Measurements from ENCODE around the gene KCNQ2.
"Not testable (repeated sequence)": the region's sequence is repeated elsewhere in the genome, so short reads cannot be mapped to it uniquely, and the experiment has no call there.

Gene KCNQ2

GRCh38 chr20:63490416-63490815 is 18.0 kb upstream of the KCNQ2 start:
- no peak for DNase-seq (ENCODE audit: low read depth, low spot score)

- no peak for DNase-seq (ENCODE audit: low read depth, low spot score)
Observed at GRCh38 chr20:63488315-63489251, 16.1 kb upstream of the KCNQ2 start.

DNA sequence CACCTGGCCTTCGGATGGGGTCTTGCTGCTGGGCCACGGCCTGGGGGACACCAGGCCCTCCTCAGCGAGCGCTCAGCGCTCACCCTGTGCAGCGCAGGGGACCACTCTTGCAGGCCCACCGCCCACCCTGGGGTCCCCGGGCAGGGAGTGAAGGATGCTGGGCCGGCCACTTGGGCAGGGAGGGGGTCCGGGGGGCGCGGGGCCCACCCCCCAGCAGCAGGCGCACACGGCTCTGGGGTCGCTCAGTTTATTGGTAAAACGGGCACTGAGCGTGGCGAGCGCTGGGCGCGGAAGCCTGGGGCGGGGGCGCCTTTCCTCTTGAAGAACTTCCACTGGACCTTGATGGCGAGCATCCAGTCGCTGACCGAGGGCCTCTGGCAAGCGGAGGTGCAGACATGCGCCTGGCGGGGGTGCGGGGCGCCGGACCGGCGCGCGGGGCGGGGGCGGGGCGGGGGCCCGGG is 15.4 kb upstream of the KCNQ2 start:
- no peak for DNase-seq (ENCODE audit: low read depth, low spot score)

DNA sequence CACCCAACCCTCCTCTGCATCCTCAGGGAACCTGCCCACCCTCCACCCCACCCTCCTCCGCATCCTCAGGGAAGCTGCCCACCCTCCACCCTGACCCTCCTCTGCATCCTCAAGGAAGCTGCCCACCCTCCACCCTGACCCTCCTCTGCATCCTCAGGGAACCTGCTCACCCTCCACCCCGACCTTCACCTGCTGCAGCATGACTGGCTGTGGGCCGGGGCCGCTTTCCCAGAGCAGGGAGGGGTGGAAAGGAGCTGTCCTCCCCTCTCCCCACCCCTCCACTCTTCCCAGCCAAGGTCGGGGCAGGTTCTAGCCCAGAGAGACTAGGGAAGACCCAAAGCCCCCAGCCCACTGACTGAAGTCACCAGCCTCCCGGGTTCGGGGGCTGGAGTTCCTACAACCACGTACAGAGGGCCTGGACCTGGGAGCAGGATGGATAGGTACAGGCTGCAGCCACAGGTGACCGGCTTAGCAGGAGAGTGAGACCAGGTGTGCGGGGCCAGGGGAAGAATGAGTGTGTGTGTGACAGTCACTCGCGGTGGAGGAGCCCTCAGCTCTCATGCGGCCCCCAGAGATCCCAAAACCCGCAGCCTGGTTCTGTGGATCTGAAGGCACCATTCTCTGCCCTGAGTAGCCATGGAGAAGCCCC is 14.8 kb upstream of the KCNQ2 start:
- DNase-seq (ENCODE audit: low read depth, low spot score) = no peak

DNA sequence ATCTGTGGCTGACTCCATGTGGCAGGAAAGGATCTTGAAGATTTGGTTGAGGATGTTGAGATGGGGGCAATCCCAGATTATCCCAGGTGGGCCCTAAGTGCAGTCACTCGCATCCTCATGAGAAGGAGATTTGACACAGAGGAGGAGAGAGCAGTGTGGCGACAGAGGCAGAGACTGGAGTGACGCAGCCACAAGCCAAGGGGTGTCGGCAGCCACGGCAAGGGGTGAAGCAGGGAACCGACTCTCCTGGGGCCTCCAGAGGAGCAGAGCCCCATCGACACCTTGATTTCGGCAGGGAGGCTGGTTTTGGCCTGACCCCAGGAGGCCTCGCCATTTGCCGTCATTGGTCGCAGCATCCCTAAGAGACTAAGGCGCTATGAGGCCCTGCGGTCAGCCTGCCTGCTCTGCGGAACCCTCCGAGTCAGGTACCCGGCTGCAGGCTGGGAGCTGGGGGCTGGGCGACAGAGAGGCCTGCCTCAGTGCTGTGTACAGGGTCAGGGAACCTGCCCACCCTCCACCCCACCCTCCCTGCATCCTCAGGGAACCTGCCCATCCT is 13.9 kb upstream of the KCNQ2 start:
- no peak for DNase-seq (ENCODE audit: low read depth, low spot score)

DNA sequence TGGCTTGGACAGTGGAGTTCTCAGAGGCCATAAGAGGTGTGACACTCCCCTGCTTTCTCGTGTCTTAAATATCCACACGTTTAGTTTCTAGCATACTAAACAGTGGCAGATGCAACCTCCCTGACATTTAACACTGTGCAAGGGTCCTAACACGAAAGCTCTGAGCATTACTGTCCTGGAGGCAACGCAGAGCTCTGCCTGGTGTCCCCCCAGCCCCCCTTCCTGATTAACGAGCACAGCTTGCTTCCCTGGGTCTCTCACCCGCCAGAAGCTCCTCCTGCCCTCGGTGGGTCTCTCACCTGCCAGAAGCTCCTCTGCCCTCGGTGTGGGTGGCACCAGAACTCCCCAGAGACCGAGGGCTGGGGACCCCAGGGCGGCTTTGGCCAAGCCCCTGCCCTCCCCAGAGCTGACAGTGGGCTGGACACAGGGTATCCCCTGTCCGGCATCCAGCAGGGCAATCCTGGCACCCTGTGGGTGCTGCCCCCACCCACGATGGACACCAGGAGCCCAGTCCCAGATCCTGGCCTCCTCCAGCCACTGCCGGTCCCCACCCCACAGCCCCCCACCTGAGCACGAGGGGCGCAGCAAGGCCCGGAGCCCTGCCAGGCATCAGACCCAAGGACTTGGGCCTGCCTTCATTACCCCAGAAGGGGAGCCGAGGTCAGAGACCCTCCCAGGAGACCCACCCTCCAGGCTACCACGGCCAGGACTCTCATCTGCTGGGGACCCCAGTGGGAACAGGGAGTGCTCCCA is 12.4 kb upstream of the KCNQ2 start:
- no peak for DNase-seq (ENCODE audit: low read depth, low spot score)

DNA sequence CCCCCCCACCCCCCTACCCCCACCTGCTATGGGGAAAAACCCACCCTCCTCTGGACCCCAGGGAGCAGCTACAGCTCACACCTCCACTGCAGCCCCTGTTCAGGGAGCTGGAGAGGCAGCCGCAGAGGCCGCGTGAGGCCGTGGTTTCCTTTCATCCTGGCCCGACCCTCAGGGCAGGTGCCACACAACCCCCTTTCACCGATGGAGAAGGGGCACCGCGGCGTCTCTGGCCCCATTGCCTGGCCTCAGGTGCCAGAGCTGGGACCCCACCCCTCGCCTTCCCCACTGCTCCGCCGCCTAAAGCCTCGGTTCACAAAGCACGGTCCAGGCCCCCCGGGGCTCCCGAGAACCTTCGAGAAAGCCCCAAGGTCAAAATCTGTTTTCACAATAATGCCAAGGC is 11.8 kb upstream of the KCNQ2 start:
- DNase-seq (ENCODE audit: low read depth, low spot score) = no peak

GRCh38 chr20:63483834-63484233 is 11.4 kb upstream of the KCNQ2 start:
- DNase-seq (ENCODE audit: low read depth, low spot score) = peak; percentile 56

GRCh38 chr20:63482021-63482587 is 9.6 kb upstream of the KCNQ2 start:
- no peak for DNase-seq (ENCODE audit: low read depth, low spot score)

GRCh38 chr20:63481503-63481902 is 9.0 kb upstream of the KCNQ2 start:
- no peak for DNase-seq (ENCODE audit: low read depth, low spot score)

DNA sequence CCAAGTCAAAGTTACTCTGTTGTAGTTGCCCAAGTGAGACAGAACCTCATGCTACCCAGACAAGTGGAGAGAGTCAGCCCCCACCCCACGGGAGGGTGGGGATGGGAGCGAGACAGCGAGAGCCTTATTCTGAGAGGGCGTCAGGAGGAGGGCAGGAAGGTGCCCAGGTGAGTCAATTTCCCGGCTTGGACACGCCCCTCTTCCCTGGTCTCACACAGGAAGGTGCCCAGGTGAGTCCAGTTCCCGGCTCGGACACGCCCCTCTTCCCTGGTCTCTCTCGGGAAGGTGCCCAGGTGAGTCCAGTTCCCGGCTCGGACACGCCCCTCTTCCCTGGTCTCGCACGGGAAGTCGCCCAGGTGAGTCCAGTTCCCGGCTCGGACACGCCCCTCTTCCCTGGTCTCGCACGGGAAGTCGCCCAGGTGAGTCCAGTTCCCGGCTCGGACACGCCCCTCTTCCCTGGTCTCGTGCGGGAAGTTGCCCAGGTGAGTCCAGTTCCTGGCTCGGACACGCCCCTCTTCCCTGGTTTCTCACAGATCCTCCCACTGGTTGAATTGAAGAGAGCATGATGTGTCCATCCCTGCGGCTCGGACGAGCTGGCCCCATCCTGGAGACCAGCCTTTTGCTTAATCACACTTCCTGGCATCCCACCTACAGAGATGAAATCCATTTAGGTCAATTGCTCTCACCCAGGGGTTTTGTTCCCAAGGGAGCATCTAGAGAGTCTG is 7.4 kb upstream of the KCNQ2 start:
- not testable (repeated sequence) for DNase-seq (ENCODE audit: low read depth, low spot score)

- DNase-seq (ENCODE audit: low read depth, low spot score) = no peak
Observed at GRCh38 chr20:63478346-63479302, 6.2 kb upstream of the KCNQ2 start.

GRCh38 chr20:63477944-63478343 is 5.5 kb upstream of the KCNQ2 start:
- no peak for DNase-seq (ENCODE audit: low read depth, low spot score)

DNA sequence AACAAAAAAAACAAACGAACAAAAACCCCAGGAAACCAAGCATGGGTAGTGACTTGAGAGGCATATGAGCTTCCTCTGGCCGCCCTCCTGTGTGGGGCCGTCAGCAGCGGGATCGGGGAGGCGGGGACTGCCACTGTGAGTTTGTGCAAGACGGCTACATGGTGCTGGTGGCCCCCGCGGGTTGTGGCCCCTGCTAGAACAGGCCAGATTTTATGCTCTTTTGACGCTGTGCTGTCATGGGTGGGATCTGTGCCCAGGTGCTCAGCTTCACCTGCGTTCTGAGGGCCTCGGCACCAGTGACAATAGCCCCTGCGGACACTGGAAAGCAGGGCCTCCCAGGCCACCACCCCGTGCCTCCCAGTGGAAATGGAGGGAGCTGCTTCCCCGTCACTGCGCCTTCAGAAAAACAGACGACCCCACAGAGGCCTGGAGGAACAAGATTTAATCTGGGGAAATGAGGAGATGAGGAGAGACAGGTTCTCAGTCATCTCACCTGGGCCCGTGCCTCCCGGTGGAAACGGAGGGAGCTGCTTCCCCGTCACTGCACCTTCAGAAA is 4.7 kb upstream of the KCNQ2 start:
- DNase-seq (ENCODE audit: low read depth, low spot score) = no peak

DNA sequence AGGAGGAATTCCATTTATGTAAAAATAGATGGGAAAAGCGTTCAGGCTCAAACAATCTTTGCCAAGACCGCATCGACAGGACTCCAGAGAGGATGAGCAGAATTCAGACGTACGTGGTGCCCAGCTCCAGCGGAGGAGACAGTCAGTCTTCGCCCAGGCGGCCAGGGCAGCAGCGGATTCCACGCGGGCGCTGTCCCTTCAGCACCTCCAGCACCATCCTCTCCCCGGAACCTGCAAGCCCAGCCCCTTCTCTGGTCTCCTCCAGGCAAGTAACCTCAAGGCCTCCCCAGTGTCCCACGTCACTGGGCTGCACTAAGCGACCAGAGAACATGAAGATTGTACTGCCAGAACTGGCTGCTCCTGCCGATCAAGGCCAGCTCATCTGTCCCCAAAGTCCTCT is 2.8 kb upstream of the KCNQ2 start:
- DNase-seq (ENCODE audit: low read depth, low spot score) = peak; percentile 78

- DNase-seq (ENCODE audit: low read depth, low spot score) = no peak
Observed at GRCh38 chr20:63473555-63474449, 1.3 kb upstream of the KCNQ2 start.

DNA sequence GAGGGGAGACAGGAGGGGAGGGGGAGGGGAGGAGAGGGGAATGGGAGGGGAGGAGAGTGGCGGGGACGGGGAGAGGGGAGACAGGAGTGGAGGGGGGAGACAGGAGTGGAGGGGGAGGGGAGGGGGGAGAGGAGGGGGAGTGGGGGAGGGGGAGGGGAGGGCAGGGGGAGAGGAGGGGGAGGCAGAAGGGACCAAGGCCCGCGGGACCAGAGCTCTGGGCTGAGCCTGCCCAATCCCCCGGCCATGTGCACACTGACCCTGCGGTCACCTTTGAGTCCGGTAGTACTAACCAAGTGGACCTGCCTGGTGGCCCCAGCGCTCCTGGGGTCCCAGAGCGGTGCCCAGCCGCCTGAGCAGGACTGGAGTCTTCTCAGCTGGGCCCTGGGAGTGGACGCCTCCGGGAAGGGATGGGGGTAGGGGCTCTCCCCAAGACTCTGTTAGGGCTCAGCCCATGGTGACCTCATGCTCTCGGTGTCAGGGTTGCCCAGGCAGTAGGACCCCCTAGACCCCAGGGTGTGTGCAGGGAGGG is 471 bp upstream of the KCNQ2 start:
- DNase-seq (ENCODE audit: low read depth, low spot score) = no peak

DNA sequence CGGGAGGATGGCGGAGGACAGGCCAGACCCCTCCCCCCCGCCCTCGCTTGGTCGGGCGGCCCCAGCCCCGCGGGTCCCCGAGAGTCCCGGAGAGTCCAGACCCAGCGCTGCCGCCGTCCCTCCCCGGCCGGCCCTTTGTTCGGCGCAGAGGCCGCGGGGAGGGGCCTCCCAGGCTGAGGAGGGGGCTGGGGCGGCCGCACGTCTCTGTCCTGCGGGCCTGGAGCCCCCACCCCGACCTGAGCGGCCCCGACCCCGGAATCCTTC is 806 bp downstream of the KCNQ2 start:
- no peak for DNase-seq (ENCODE audit: low read depth, low spot score)

All from ELF-1 (cell line).